ENCODE measurements around the gene LRP8.
"Not testable (repeated sequence)": the region's sequence is repeated elsewhere in the genome, so short reads cannot be mapped to it uniquely, and the experiment has no call there.

The LRP8 gene

GRCh38 chr1:53207726-53208125 lies 120.1 kb downstream of the LRP8 start:
- TF ChIP-seq, protein P1, sequence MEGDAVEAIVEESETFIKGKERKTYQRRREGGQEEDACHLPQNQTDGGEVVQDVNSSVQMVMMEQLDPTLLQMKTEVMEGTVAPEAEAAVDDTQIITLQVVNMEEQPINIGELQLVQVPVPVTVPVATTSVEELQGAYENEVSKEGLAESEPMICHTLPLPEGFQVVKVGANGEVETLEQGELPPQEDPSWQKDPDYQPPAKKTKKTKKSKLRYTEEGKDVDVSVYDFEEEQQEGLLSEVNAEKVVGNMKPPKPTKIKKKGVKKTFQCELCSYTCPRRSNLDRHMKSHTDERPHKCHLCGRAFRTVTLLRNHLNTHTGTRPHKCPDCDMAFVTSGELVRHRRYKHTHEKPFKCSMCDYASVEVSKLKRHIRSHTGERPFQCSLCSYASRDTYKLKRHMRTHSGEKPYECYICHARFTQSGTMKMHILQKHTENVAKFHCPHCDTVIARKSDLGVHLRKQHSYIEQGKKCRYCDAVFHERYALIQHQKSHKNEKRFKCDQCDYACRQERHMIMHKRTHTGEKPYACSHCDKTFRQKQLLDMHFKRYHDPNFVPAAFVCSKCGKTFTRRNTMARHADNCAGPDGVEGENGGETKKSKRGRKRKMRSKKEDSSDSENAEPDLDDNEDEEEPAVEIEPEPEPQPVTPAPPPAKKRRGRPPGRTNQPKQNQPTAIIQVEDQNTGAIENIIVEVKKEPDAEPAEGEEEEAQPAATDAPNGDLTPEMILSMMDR (conservative IDR thresholded peaks at IDR 0.05; ENCODE audit: low read depth, low read length), result no peak
- H3K4me3 ChIP-seq (ENCODE audit: low read depth, low read length), result no peak overlapping the region
- DNase-seq (ENCODE audit: low read depth), result peak; percentile 51

- TF ChIP-seq, protein P1 (conservative IDR thresholded peaks at IDR 0.05; ENCODE audit: low read depth, low read length), result no peak
- H3K4me3 ChIP-seq (ENCODE audit: low read depth, low read length), result no peak overlapping the region
- no peak for DNase-seq (ENCODE audit: low read depth)
Measured at GRCh38 chr1:53206735-53207379, 121.0 kb downstream of the LRP8 start.

GRCh38 chr1:53206083-53206685 lies 121.7 kb downstream of the LRP8 start:
- DNase-seq (ENCODE audit: low read depth), result not testable (repeated sequence)

DNA sequence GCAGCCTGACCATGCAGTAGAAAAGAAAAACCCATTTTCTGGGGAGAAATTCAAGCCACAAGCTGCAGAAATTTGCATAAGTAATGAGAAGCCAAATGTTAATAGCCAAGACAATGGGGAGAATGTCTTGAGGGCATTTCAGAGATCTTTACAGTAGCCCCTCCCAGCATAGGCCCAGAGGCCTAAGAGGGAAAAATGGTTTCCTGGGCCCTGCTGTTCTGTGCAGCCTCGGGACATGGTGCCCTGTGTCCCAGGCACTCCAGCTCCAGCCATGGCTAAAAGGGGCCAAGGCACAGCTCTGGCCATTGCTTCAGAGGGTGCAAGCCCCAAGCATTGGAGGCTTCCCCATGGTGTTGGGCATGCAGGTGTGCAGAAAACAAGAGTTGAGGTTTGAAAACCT lies 122.4 kb downstream of the LRP8 start:
- H3K4me3 ChIP-seq (ENCODE audit: low read depth, low read length); DNase-seq (ENCODE audit: low read depth): not testable (repeated sequence)

More at GRCh38 chr1:53206083-53206685, 121.7 kb downstream of the LRP8 start:
- not testable (repeated sequence) for H3K4me3 ChIP-seq (ENCODE audit: low read depth, low read length)

DNA sequence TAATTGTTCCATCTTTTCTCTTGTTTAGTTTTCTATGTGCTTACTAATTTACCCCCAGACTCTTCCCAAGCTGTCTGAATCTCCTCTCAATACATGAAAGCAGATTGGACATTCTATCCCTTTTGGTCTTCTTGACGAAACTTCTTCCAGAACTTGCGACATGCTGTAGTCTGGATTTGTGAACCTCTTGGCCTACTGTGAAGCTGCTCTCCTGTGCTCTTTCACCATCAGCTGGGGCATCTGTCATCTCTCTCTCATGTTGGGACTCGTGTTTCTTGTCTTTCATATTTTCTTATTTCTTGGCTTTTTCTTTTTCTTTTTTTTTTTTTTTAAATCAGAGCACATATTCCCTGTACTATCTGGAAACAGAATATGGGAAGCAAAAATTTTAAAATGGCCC lies 124.4 kb downstream of the LRP8 start:
- no peak overlapping the region for H3K4me3 ChIP-seq (ENCODE audit: low read depth, low read length)
- no peak for DNase-seq (ENCODE audit: low read depth)
- TF ChIP-seq, protein P1 (conservative IDR thresholded peaks at IDR 0.05; ENCODE audit: low read depth, low read length), result no peak

DNA sequence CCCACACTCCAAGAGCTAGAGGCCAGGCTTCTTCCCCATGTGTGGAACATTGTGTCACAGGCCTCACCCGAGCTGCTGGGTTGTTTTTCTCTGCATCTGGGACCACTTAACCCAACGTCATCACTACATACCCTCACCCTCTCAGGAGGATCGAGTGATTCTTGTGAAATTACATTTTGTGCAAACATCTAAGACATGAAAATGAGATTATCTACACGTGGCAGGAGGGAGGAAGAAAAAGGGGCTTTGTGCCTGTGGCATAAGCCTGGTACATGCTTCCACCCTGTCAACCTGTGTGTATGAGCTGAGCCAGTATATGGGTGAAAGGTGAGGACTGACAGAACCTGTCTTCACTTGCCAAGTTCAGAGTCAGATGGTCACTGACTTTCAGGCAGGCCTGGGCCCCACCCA lies 129.6 kb downstream of the LRP8 start:
- DNase-seq (ENCODE audit: low read depth), result peak; percentile 59
- TF ChIP-seq, protein P1 (conservative IDR thresholded peaks at IDR 0.05; ENCODE audit: low read depth, low read length), result no peak
- H3K4me3 ChIP-seq (ENCODE audit: low read depth, low read length), result peak overlapping the region; percentile 4

DNA sequence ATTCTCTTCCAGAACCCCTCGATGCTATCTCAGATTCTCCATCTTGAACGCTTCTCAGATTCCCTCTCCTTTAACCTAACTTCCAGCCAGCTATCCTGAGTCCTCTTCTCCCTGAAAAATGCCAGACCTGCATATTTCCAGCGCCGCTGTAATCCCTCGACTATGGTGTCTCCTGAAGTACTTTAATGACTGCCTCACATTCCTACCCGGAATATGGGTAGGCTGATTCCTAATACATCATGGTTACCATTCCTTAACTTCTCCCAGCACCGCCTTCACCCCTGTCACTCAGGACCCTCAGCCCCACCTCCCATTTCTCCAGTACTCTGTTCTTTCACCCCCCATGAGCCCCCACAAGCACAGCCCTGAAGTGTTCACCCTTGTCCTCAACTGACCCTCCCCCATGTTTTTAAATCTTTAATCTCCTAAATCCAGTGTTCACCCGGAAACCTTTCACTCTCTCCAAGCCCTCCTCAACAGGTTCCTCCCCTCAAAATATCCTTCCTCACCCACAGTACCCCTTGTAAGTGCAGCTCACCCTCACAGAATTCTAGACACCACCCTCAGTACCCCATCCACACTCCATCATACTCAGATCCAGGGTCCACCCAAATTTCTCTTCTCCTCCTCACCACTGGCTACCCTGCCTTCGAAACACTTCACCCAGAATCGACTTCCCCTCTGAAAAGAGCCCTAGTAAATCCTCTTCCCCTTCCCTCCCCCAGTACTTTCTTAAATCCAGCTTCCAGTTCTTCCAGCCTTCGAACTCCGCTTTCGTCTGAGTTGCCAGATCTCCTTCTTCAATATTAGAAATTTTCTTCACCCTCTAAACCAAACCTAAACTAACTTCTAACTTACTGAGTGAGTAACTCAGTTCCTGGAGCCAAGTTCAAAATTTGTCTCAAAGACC lies 130.3 kb downstream of the LRP8 start:
- TF ChIP-seq, protein P1 (conservative IDR thresholded peaks at IDR 0.05; ENCODE audit: low read depth, low read length), result no peak
- peak; percentile 26 for DNase-seq (ENCODE audit: low read depth)
- H3K4me3 ChIP-seq (ENCODE audit: low read depth, low read length), result peak overlapping the region; percentile 88
